Epithelial cell of proximal tubule (primary cell): ENCODE measurements around the gene ITGB5. TPM values are rescaled to one million over a fixed set of nuclear protein-coding genes. Genes with fewer than 3 reads are reported as not detected.

ENCODE experiments used
- DNase-seq: peaks from one replicate; pipeline ENCODE4 v3.0.0-alpha.2; 2011; ENCODE audit warnings: low read depth
- H3K4me3 ChIP-seq: 2 replicates; pipeline ENCODE4 v1.5.1; 2011; ENCODE audit warnings: low read depth, mild to moderate bottlenecking, low read length
- total RNA-seq: library from RNA; depleted of rRNA; stranded (reverse); fragments of >200 nt; gene quantifications from 2 replicates; pipeline ENCODE4 v1.2.3, GENCODE V29; 2015
- TF ChIP-seq, protein P1 (sequence below): conservative IDR thresholded peaks from 2 replicates; pipeline ENCODE4 v1.5.1; 2012; ENCODE audit warnings: low read depth, mild to moderate bottlenecking, low read length

The ITGB5 gene
- total RNA-seq, 1 donor from 2014 or later = 141 TPM

DNA sequence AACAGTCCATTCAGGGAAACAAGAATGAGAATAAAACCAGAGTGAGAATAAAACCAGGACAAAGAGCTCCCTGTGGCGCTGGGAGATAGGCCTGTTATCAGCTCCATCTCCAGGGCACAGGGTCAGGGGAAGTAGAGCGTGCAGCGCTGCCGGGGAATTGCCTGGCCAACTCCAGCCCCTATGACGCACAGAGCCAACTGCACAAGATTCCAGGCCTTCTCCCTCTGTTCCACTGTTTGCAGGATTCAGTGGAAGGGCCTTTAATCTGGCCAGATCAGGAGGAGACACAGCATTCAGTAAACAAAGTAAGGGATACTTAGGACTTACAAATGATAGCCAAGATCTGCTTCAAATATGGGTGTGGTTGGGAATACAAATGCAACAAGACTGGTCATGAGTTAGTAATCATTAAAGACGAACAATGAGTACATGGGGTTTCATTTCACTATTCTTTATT lies 49.4 kb downstream of the ITGB5 start:
- H3K4me3 ChIP-seq = no peak overlapping the region
- TF ChIP-seq, protein P1, sequence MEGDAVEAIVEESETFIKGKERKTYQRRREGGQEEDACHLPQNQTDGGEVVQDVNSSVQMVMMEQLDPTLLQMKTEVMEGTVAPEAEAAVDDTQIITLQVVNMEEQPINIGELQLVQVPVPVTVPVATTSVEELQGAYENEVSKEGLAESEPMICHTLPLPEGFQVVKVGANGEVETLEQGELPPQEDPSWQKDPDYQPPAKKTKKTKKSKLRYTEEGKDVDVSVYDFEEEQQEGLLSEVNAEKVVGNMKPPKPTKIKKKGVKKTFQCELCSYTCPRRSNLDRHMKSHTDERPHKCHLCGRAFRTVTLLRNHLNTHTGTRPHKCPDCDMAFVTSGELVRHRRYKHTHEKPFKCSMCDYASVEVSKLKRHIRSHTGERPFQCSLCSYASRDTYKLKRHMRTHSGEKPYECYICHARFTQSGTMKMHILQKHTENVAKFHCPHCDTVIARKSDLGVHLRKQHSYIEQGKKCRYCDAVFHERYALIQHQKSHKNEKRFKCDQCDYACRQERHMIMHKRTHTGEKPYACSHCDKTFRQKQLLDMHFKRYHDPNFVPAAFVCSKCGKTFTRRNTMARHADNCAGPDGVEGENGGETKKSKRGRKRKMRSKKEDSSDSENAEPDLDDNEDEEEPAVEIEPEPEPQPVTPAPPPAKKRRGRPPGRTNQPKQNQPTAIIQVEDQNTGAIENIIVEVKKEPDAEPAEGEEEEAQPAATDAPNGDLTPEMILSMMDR = no peak
- DNase-seq = no peak

DNA sequence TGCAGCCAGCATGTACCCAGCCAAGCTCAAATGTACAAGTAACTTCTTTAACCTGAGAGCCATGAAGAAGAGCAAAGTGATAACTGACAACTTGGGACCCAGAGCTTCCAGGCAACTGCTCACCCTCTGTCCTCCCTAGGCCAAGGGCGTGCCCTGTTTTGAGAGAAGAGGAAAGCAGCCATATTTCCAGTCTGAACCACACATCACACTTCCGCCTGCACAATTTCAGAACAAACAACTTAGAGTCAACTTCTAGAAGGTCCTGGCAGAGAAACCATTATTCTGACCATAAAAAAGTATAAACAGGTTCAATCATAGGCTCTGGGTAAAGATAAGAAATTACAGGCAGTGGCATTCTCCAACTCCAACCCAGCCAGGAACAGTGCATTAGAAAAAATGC lies 50.1 kb downstream of the ITGB5 start:
- TF ChIP-seq, protein P1 = no peak
- no peak overlapping the region for H3K4me3 ChIP-seq
- no peak for DNase-seq

DNA sequence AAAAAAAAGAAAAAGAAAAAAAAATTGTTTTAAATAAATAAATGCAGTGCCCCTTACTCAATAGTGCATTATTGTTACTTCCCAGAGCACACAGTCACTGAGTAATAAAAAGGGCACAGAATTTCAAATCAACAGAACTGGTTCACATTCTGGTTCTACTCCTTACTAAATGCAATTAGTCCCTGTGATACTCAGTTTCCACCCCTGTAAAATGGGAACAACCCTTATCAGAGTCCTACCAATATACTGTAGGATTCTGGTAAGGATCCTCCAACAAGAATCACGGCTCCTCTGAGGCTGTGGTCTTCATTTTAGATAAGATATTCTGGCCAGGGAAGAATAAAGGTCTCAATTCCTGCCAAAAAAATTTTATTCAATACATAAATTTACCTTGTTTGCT lies 50.7 kb downstream of the ITGB5 start:
- no peak overlapping the region for H3K4me3 ChIP-seq
- DNase-seq = no peak
- TF ChIP-seq, protein P1 = no peak

DNA sequence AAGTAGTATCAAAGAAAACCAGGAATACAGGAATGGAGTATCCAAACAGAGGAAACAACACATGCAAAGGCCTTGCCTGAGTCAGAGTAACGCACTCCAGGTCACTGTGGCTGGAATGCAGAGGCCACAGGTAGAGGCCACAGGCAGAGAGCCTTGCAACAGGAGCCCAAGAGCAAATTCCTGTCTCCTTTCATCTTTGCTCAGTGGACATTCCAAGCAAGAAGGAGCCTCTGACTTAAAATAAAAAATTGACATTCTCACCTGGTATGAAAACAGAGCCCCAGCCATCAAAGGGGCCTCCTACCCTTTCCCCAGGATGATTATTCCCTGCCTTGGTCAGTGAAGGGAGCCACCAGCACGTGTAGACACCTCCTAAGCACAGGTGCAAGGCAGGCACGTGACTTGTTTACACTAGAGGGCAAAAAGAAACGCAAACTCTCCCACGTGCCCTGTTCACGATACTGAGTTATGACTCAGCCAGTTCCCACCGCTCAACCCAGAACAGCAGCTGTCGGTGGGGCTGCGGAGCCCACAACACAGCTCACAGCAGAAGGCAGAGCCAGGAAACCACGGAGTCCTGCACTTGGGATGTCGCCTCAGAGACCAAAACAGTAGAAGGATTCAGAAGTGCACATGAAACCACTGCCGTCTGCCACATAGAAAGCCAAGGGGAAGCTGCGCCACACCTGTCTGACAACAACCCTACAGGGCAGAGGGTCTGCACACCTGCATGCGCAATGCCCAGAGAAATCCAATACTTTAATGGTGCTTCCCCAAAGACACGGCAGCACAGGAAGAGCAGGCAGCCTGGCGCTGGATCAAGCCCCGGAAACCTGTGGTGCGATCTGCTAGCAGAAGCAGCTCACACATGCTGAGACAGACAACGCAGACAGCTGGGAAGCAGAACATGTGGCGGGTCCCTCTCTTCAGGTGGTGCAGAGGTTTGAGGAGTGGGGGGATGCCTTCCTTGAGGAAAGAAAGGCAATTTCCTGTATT lies 52.1 kb downstream of the ITGB5 start:
- TF ChIP-seq, protein P1 = peak; percentile 11
- peak; percentile 83 for DNase-seq
- no peak overlapping the region for H3K4me3 ChIP-seq

DNA sequence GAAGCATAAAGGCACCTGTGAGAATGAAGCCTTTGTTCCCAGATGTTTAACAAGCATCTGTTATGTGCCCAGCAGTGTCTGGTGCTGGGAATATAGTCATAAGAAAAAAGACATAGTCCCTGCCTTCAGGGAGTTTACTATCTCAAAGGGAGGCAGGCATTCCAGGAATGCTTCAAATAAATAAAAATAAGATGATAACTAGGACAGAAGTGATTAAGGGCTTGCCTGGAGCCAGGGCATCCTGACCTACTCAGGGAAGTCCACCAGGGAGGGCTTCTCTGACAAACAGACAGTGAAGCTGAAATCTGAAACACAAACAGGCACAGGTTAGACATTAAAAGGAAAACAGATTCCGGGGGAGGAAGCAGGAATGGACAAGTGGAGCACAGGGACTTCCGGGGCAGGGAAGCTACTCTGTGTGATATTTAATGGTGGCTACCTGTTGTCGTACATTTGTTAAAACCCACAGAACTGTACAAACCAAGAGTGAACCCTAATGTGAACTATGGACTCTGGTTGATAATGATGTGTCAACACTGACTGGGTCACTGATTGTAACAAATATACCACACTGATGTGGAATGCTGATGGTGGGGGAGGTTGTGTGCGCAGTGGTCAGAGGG lies 53.3 kb downstream of the ITGB5 start:
- TF ChIP-seq, protein P1 = no peak
- no peak for DNase-seq
- no peak overlapping the region for H3K4me3 ChIP-seq

DNA sequence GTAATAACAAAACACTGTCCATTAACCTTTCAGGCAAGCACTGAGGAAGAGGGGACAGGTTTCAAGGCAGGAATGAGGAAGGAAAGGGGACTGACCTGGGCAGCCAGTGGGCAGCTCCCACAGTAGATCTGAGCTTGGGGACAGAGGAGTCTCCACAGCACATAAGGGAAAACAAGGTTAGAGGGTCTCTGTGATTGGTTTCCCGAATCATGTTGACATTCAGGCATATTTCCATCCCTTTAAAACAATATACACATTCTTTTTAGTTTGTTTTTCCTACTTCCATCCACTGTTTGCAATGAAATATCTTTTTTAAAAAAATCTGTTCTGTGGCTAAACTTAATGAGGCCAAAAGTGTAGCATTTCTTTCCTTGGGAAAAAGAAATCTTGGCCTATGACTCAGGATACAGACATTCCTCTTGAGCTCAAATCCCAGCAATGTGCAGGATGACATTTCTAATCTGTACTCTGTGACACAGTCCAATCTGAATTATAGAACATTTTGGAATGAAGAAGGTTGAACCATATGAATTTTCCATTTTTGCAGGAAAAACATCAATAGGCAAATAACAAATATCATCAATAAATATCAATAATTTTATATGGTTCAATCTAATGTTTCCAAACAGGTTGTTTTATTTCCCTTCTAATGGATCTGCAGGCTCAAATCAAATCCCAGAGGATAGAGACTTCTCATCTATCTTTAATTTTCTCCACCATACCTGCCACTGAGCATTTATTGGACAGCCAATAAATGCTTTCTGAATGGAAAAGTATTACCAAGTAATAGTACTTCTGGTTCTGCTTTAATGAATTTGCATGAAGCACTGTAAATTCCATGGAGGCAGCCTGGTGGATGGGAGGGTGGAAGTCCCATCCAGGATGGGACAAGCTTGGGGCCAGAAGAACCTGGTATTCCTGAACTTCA lies 54.1 kb downstream of the ITGB5 start:
- TF ChIP-seq, protein P1 = no peak
- peak; percentile 66 for DNase-seq
- H3K4me3 ChIP-seq = no peak overlapping the region
